ENCODE data around the gene APOC1.
"Not testable (repeated sequence)": the region's sequence is repeated elsewhere in the genome, so short reads cannot be mapped to it uniquely, and the experiment has no call there.

The APOC1 gene

DNA sequence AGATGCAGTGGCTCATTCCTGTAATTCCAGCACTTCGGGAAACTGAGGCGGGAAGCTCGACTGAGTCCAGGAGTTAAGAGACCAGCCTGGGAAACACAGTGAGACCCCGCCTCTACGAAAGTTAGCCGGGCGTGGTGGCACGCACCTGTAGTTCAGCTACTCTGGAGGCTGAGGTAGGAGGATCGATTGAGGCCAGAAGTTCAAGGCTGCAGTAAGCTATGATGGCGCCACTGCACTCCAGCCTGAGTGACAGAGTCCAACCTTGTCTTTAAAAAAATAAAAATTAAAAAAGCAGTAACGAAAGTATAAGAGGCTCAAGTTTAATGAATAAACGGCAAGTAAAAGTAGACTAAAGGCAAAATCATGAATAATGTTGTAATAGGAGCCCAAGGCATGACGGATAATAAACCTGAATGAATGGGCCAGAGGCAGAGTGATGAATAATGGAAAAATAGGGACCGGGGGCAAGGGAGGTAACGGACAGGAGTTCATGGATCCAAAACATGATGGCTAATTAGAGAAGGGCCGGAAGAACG, 24.5 kb upstream of the APOC1 start:
- no peak for DNase-seq (ENCODE audit: low read depth in 2 of 2)

DNA sequence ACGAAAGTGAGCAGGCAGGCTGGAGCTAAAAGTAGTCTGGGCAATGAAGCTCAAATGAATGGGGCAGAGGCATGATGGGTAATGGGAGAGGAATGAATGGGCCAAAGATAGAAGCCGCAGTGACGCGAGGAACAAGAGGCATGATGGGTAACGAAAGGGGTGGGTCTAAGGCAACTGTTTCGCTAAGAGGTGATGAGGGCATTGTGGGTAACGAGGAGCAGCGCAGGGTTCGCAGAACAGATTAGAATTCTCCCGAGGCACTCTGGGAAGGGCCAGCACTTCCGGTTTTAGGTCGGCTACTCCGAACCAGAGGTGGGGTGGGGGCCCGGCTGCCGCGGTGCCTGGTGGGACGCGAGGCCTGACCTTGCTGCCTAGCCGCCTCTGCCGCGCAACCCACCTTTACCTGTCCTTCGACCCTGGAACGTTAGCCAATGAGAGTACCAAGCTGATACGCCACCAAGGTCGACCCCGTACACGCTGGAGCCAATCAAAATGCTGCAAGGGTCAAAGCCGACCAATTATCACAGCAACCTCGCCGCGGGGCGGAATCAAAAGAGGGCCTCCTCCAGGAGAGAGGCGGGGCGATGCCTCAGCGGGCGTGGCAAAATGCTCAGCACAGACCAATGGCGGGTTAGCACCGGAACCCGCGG, 23.9 kb upstream of the APOC1 start:
- peak in 1 of 2 donors; percentile 99 for DNase-seq (ENCODE audit: low read depth in 2 of 2)

DNA sequence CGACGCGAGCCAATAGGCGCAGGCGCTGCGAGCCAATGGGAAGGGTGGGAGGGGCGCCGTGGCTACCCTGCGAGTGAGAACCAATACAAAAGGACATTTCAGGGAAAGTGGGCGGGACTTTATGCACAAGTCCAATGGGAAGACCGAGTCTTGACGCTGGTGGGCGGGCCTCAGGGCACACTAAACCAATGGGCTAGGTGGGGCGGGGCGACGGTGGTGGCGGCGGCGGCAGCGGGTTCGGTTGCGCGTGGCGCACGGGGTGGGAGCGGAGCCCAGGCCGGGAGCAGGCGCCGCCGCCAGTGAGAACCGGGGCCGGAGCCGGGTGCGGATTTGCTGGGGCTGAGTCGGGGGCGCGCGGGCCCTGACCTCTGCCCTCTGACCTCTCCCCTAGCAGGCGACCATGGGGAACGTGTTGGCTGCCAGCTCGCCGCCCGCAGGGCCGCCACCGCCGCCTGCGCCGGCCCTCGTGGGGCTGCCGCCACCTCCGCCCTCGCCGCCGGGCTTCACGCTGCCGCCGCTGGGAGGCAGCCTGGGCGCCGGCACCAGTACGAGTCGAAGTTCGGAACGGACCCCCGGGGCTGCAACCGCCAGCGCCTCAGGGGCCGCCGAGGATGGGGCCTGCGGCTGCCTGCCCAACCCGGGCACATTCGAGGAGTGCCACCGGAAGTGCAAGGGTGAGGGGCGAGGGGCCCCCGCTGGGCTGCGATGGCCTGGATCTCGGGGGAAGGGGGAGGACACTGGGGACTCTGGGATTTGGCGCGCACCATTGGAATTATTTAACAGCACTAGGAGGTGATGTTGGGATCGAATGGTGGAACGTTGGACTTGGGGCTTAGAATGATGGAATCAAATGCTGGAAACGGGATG, 23.2 kb upstream of the APOC1 start, which contains the start of gene TOMM40:
Gene TOMM40, plus strand, starts transcription at position 239 of the 867 bp plus-strand sequence. Its CDS starts 162 bp downstream, at position 401.
- peak in 1 of 2 donors; percentile 99 for DNase-seq (ENCODE audit: low read depth in 2 of 2)

DNA sequence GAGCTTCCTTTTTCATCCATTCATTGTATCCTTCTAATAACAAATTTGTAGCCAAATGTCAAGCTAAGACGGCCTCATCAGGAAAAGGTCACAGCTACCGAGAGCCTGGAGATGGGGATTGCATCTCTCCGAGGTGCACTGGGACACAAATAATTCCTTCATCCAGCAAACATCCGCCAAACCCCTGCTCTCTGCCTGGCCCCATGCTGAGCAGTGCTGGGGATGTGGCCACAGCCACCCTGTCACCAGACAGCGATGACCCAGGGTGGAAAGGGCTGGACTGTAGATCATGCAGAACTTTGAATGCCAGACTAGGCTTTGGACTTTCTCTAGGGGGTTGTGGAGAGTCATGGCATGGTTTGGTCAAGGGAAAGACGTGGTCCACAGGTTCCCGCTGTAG, 21.5 kb upstream of the APOC1 start:
- no peak for DNase-seq (ENCODE audit: low read depth in 2 of 2)

DNA sequence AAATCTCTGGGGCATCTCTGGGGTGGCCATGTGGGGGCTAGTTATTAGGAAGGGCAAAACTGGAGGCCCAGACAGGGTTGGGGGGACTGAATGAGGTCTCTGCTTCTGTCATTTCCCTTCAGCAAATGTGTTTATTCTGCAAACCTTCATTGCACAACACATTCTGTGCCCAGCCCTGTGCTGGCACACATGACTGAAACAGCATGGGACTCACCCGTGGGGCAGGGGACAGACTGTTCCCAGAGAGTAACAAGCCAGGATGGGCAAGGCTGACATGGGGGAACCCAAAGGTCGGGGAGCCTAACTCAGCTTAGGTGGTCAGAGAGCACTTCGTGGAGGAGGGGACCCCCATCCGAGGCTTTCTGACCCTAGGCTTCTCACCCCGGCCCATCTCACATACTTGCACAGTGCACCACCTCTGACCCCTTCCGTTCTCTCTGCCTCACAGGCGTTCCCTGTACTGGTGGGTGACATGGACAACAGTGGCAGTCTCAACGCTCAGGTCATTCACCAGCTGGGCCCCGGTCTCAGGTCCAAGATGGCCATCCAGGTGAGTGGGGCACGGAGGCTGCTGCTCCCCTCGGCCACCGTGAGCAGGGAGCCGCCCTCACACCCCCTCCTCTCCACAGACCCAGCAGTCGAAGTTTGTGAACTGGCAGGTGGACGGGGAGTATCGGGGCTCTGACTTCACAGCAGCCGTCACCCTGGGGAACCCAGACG, 20.9 kb upstream of the APOC1 start:
- DNase-seq (ENCODE audit: low read depth in 2 of 2), result no peak

DNA sequence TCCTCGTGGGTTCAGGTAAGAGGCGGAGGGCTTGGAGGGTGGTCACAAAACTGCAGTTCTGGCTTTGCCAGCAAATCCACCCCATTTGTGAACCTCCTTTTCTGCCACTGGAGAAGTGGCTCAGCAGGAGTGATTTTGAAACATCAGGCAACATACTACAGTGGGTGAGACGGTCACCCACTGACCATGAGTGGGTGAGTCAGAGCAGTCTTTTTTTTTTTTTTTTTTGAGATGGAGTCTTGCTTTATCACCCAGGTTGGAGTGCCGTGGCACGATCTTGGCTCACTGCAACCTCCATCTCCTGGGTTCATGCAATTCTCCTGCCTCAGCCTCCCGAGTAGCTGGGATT, 20.4 kb upstream of the APOC1 start:
- no peak for DNase-seq (ENCODE audit: low read depth in 2 of 2)

DNA sequence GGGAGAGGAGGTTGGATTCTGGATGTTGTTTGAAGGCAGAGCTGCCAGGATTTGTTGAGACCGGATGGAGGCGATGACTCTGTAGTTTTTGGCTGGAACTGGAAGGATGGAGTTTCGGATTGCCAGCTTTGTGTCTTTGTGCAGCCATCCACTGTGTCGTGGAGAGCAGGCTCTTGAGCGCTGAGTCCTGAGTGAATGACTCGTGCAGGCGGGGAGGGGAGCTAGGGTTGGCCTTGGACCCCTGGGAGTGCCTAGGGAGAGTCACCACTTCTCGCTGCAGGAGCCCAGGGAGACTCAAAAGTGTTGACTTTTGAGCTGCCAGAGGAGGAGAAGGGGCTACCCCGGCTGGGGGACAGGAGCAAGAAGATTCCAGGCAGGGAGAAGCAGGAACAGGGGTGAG, 19.5 kb upstream of the APOC1 start:
- no peak for DNase-seq (ENCODE audit: low read depth in 2 of 2)

DNA sequence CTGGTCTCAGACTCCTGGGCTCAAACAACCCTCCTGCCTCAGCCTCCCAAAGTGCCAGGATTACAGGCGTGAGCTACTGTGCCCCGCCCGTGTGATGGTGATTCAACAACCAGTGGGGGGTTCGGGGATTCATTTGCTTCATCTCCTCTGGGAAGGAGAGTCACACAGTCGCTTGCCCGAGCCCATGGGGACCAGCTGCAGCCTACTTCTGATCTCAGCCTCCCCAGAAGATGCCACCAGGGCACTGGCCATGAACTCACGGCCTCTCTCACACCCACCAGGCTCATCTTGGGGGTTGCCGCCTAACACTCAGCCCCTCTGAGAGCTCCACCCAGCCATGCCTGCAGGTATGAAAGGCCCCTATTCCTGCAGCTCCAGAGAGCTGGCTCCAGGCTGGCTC, 16.6 kb upstream of the APOC1 start:
- no peak for DNase-seq (ENCODE audit: low read depth in 2 of 2)

DNA sequence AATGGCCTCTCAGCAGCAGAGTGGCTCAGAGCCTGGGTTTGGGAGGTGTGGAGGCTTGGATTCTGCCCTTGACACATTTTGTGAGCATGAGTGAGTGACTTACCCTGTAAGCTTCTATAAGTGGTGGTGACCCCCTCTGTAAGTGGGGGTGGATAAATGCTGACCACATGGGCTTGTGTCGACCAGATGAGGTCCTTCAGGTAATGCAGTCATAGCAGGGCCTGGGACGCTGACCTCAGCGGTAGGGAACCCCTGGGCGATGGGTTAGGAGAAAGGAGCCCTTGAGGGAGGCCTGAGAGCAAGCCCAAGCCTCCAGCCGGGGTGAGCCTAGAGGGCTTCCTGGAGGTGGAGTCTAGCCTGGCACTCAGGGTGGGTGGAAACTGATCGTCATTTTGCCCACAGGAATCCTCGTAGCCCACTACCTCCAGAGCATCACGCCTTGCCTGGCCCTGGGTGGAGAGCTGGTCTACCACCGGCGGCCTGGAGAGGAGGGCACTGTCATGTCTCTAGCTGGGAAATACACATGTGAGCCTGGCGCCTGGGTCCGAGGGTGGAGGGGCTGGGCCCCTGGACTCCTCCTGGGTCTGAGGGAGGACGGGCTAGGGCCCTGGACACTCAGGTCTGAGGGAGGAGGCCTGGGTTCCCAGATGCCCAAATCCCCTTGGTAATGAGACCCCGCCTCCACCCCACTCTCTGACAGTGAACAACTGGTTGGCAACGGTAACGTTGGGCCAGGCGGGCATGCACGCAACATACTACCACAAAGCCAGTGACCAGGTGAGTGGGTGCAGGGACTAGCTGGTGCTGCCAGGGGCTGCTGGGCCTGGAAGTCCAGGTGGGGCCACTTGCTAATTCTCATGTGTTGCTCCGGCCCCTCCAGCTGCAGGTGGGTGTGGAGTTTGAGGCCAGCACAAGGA, 13.8 kb upstream of the APOC1 start:
- DNase-seq (ENCODE audit: low read depth in 2 of 2), result no peak

DNA sequence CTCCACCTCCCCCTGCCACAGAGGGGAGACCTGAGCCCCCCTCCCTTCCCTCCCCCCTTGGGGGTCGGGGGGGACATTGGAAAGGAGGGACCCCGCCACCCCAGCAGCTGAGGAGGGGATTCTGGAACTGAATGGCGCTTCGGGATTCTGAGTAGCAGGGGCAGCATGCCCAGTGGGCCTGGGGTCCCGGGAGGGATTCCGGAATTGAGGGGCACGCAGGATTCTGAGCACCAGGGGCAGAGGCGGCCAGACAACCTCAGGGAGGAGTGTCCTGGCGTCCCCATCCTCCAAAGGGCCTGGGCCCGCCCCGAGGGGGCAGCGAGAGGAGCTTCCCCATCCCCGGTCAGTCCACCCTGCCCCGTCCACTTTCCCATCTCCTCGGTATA, 11.2 kb upstream of the APOC1 start:
- DNase-seq (ENCODE audit: low read depth in 2 of 2), result no peak

DNA sequence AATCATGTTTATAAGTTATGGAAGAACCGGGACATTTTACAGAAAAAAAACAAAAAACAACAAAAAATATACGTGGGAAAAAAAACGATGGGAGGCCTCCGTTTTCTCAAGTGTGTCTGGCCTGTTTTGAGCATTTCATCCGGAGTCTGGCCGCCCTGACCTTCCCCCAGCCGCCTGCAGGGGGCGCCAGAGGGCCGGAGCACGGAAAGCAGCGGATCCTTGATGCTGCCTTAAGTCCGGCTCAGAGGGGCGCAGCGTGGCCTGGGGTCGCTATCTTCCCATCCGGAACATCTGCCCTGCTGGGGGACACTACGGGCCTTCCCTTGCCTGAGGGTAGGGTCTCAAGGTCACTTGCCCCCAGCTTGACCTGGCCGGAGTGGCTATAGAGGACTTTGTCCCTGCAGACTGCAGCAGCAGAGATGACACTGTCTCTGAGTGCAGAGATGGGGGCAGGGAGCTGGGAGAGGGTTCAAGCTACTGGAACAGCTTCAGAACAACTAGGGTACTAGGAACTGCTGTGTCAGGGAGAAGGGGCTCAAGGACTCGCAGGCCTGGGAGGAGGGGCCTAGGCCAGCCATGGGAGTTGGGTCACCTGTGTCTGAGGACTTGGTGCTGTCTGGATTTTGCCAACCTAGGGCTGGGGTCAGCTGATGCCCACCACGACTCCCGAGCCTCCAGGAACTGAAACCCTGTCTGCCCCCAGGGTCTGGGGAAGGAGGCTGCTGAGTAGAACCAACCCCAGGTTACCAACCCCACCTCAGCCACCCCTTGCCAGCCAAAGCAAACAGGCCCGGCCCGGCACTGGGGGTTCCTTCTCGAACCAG, 10.6 kb upstream of the APOC1 start:
- DNase-seq (ENCODE audit: low read depth in 2 of 2), result peak; percentile 45 to 68

DNA sequence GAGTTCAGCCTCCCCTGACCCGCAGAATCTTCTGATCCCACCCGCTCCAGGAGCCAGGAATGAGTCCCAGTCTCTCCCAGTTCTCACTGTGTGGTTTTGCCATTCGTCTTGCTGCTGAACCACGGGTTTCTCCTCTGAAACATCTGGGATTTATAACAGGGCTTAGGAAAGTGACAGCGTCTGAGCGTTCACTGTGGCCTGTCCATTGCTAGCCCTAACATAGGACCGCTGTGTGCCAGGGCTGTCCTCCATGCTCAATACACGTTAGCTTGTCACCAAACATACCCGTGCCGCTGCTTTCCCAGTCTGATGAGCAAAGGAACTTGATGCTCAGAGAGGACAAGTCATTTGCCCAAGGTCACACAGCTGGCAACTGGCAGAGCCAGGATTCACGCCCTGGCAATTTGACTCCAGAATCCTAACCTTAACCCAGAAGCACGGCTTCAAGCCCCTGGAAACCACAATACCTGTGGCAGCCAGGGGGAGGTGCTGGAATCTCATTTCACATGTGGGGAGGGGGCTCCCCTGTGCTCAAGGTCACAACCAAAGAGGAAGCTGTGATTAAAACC, 9.9 kb upstream of the APOC1 start:
- DNase-seq (ENCODE audit: low read depth in 2 of 2), result no peak

DNA sequence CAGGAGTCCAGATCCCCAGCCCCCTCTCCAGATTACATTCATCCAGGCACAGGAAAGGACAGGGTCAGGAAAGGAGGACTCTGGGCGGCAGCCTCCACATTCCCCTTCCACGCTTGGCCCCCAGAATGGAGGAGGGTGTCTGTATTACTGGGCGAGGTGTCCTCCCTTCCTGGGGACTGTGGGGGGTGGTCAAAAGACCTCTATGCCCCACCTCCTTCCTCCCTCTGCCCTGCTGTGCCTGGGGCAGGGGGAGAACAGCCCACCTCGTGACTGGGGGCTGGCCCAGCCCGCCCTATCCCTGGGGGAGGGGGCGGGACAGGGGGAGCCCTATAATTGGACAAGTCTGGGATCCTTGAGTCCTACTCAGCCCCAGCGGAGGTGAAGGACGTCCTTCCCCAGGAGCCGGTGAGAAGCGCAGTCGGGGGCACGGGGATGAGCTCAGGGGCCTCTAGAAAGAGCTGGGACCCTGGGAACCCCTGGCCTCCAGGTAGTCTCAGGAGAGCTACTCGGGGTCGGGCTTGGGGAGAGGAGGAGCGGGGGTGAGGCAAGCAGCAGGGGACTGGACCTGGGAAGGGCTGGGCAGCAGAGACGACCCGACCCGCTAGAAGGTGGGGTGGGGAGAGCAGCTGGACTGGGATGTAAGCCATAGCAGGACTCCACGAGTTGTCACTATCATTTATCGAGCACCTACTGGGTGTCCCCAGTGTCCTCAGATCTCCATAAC, 8.8 kb upstream of the APOC1 start, which contains the start of gene APOE:
Gene APOE, plus strand, starts transcription at position 360 of the 724 bp plus-strand sequence. CDS start 829 bp downstream, outside the sequence.
- no peak for DNase-seq (ENCODE audit: low read depth in 2 of 2)

DNA sequence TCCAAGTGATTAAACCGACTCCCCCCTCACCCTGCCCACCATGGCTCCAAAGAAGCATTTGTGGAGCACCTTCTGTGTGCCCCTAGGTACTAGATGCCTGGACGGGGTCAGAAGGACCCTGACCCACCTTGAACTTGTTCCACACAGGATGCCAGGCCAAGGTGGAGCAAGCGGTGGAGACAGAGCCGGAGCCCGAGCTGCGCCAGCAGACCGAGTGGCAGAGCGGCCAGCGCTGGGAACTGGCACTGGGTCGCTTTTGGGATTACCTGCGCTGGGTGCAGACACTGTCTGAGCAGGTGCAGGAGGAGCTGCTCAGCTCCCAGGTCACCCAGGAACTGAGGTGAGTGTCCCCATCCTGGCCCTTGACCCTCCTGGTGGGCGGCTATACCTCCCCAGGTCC, 6.8 kb upstream of the APOC1 start:
- no peak for DNase-seq (ENCODE audit: low read depth in 2 of 2)

DNA sequence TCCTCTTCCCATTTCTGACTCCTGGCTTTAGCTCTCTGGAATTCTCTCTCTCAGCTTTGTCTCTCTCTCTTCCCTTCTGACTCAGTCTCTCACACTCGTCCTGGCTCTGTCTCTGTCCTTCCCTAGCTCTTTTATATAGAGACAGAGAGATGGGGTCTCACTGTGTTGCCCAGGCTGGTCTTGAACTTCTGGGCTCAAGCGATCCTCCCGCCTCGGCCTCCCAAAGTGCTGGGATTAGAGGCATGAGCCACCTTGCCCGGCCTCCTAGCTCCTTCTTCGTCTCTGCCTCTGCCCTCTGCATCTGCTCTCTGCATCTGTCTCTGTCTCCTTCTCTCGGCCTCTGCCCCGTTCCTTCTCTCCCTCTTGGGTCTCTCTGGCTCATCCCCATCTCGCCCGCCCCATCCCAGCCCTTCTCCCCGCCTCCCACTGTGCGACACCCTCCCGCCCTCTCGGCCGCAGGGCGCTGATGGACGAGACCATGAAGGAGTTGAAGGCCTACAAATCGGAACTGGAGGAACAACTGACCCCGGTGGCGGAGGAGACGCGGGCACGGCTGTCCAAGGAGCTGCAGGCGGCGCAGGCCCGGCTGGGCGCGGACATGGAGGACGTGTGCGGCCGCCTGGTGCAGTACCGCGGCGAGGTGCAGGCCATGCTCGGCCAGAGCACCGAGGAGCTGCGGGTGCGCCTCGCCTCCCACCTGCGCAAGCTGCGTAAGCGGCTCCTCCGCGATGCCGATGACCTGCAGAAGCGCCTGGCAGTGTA, 6.2 kb upstream of the APOC1 start:
- no peak for DNase-seq (ENCODE audit: low read depth in 2 of 2)

DNA sequence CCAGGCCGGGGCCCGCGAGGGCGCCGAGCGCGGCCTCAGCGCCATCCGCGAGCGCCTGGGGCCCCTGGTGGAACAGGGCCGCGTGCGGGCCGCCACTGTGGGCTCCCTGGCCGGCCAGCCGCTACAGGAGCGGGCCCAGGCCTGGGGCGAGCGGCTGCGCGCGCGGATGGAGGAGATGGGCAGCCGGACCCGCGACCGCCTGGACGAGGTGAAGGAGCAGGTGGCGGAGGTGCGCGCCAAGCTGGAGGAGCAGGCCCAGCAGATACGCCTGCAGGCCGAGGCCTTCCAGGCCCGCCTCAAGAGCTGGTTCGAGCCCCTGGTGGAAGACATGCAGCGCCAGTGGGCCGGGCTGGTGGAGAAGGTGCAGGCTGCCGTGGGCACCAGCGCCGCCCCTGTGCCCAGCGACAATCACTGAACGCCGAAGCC, 5.6 kb upstream of the APOC1 start:
- no peak for DNase-seq (ENCODE audit: low read depth in 2 of 2)

DNA sequence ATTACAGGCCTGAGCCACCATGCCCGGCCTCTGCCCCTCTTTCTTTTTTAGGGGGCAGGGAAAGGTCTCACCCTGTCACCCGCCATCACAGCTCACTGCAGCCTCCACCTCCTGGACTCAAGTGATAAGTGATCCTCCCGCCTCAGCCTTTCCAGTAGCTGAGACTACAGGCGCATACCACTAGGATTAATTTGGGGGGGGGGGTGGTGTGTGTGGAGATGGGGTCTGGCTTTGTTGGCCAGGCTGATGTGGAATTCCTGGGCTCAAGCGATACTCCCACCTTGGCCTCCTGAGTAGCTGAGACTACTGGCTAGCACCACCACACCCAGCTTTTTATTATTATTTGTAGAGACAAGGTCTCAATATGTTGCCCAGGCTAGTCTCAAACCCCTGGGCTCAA, 4.6 kb upstream of the APOC1 start:
- no peak for DNase-seq (ENCODE audit: low read depth in 2 of 2)

DNA sequence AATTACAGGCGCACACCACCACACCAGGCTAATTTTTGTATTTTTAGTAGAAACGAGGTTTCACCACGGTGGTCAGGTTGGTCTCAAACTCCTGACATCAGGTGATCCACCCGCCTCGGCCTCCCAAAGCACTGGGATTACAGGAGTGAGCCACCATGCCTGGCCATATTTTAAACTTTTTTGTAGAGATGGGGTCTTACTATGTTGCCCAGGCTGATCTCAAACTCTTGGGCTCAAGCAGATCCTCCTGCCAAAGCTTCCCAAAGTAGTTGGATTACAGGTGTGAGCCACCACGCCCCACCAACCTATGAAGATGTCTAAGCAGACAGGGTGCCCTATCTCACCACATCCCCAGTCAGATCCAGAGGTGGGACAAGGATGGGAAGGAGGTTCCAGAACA, 2.5 kb upstream of the APOC1 start:
- DNase-seq (ENCODE audit: low read depth in 2 of 2), result not testable (repeated sequence)

Measured in stimulated activated CD4-positive, alpha-beta T cell treated with anti-CD3 and anti-CD28 coated beads, Interleukin-1b, Interleukin-23, amount 100 ng/mL, for 1 hour (primary cell).